B cell (primary cell): ENCODE data around the gene RAB3A.

Source experiments
- CTCF ChIP-seq: fragments of 200-600 bp; IDR thresholded peaks from one replicate; pipeline ENCODE4 v1.8.0; 2022; ENCODE audit warnings: antibody characterized with exemption, mild to moderate bottlenecking
- EZH2 ChIP-seq: IDR thresholded peaks from 2 replicates; pipeline ENCODE4 v1.6.1; 2012; ENCODE audit warnings: borderline replicate concordance, low read depth, mild to moderate bottlenecking, moderate library complexity, low read length; ENCODE audit not compliant: insufficient read depth, poor library complexity, severe bottlenecking

GRCh38 chr19:18173054-18173571 is 30.7 kb downstream of the RAB3A start:
- TF ChIP-seq EZH2 (no peak), CTCF (no peak)
